HCEC 1CT (cell line): ENCODE measurements around the gene FAM131C.
"Not testable (repeated sequence)": the region's sequence is repeated elsewhere in the genome, so short reads cannot be mapped to it uniquely, and the experiment has no call there.

ENCODE experiments used
- DNase-seq: peaks from one replicate; pipeline ENCODE4 v3.0.0-alpha.2; 2017

FAM131C gene

GRCh38 chr1:16076031-16076864 lies 2.8 kb upstream of the FAM131C start:
- DNase-seq, result peak; percentile 90

GRCh38 chr1:16075337-16076030 lies 2.0 kb upstream of the FAM131C start:
- peak; percentile 73 for DNase-seq

- no peak for DNase-seq
Measured at GRCh38 chr1:16074217-16074616, 766 bp upstream of the FAM131C start.

- DNase-seq, result no peak
Measured at GRCh38 chr1:16072616-16073484, 601 bp downstream of the FAM131C start.

GRCh38 chr1:16072095-16072494 lies 1.4 kb downstream of the FAM131C start:
- DNase-seq, result no peak

- no peak for DNase-seq
Measured at GRCh38 chr1:16071614-16072013, 1.8 kb downstream of the FAM131C start.

GRCh38 chr1:16070640-16071355 lies 2.7 kb downstream of the FAM131C start:
- DNase-seq, result no peak

- no peak for DNase-seq
Measured at GRCh38 chr1:16068356-16069270, 4.8 kb downstream of the FAM131C start.

- no peak for DNase-seq
Measured at GRCh38 chr1:16067933-16068332, 5.5 kb downstream of the FAM131C start.

- DNase-seq, result no peak
Measured at GRCh38 chr1:16067127-16067768, 6.2 kb downstream of the FAM131C start.

GRCh38 chr1:16066245-16066644 lies 7.2 kb downstream of the FAM131C start:
- no peak for DNase-seq

GRCh38 chr1:16065269-16065576 lies 8.2 kb downstream of the FAM131C start:
- DNase-seq, result no peak

- no peak for DNase-seq
Measured at GRCh38 chr1:16064536-16065268, 8.7 kb downstream of the FAM131C start.

GRCh38 chr1:16063921-16064320 lies 9.5 kb downstream of the FAM131C start:
- no peak for DNase-seq

- DNase-seq, result no peak
Measured at GRCh38 chr1:16063226-16063829, 10.1 kb downstream of the FAM131C start.

GRCh38 chr1:16062687-16063075 lies 10.8 kb downstream of the FAM131C start:
- not testable (repeated sequence) for DNase-seq

GRCh38 chr1:16061989-16062686 lies 11.3 kb downstream of the FAM131C start:
- DNase-seq, result not testable (repeated sequence)

GRCh38 chr1:16061266-16061665 lies 12.2 kb downstream of the FAM131C start:
- no peak for DNase-seq

GRCh38 chr1:16058394-16059120 lies 14.9 kb downstream of the FAM131C start:
- DNase-seq, result not testable (repeated sequence)
